ENCODE data around the gene KCNQ1. TPM values are rescaled to one million over a fixed set of nuclear protein-coding genes. Genes with fewer than 3 reads are reported as not detected.

Gene KCNQ1
- total and polyA plus RNA-seq, 2 of the 13 experiments (the other 11 are each of a cell fraction or from before 2014, with no cell fraction given), result 0.02 to 0.08 TPM

DNA sequence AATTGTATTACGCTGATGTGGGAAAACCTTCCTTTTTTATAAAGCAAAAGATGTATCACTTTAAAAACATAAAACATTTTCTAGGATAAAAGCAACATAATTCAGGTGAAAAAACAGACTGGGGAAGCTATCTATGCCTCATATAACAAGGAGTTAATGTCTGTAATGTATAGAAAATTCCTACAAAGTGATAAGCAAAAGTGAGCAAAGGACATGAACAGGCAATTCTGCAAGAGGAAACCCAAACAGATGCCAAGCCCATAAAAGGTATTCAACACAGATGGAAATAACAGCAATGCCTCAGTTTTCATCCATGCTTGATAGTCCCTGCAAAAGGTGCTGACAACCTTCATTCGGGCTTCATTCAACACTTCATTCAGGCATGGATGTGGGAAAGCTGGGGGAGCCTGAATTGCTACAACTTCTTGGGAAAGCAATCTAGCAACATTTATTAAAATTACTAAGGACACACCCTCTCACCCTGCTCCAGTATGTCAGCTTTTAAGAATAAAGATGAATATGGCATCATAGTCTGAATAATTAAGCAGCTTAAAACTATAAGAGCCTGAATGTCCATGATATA lies 215.6 kb downstream of the KCNQ1 start (continued):
- TF ChIP-seq ZNF101 (CRISPR knock-in tag; IDR thresholded peaks at IDR 0.05; ENCODE audit: borderline replicate concordance, low read depth), result no peak
- TF ChIP-seq POLR2AphosphoS2 (IDR thresholded peaks at IDR 0.05; ENCODE audit: low read depth, low read length), result 0 out of 2 replicates have a peak, but pooled peaks have one; percentile 52
- TF ChIP-seq, protein P1, sequence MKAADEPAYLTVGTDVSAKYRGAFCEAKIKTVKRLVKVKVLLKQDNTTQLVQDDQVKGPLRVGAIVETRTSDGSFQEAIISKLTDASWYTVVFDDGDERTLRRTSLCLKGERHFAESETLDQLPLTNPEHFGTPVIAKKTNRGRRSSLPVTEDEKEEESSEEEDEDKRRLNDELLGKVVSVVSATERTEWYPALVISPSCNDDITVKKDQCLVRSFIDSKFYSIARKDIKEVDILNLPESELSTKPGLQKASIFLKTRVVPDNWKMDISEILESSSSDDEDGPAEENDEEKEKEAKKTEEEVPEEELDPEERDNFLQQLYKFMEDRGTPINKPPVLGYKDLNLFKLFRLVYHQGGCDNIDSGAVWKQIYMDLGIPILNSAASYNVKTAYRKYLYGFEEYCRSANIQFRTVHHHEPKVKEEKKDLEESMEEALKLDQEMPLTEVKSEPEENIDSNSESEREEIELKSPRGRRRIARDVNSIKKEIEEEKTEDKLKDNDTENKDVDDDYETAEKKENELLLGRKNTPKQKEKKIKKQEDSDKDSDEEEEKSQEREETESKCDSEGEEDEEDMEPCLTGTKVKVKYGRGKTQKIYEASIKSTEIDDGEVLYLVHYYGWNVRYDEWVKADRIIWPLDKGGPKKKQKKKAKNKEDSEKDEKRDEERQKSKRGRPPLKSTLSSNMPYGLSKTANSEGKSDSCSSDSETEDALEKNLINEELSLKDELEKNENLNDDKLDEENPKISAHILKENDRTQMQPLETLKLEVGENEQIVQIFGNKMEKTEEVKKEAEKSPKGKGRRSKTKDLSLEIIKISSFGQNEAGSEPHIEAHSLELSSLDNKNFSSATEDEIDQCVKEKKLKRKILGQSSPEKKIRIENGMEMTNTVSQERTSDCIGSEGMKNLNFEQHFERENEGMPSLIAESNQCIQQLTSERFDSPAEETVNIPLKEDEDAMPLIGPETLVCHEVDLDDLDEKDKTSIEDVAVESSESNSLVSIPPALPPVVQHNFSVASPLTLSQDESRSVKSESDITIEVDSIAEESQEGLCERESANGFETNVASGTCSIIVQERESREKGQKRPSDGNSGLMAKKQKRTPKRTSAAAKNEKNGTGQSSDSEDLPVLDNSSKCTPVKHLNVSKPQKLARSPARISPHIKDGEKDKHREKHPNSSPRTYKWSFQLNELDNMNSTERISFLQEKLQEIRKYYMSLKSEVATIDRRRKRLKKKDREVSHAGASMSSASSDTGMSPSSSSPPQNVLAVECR (CRISPR knock-in tag; IDR thresholded peaks at IDR 0.05; ENCODE audit: borderline replicate concordance), result no peak
- TF ChIP-seq ZKSCAN5 (CRISPR knock-in tag; IDR thresholded peaks at IDR 0.05), result no peak
- TF ChIP-seq SMYD3 (CRISPR knock-in tag; IDR thresholded peaks at IDR 0.05), result no peak
- TF ChIP-seq YEATS4 (CRISPR knock-in tag; IDR thresholded peaks at IDR 0.05; ENCODE audit: borderline replicate concordance), result no peak
- TF ChIP-seq HOXA5 (CRISPR knock-in tag; IDR thresholded peaks at IDR 0.05), result no peak
- no peak for TF ChIP-seq ONECUT2 (CRISPR knock-in tag; IDR thresholded peaks at IDR 0.05)
- peak; percentile 99 for TF ChIP-seq RBM22 (optimal IDR thresholded peaks at IDR 0.05; ENCODE audit: low read length)
- no peak for TF ChIP-seq KLF16 (CRISPR knock-in tag; IDR thresholded peaks at IDR 0.05)
- TF ChIP-seq ARNT (IDR thresholded peaks at IDR 0.05), result no peak
- no peak for TF ChIP-seq ZBTB20 (CRISPR knock-in tag; IDR thresholded peaks at IDR 0.05; ENCODE audit: borderline replicate concordance, low read depth)
- TF ChIP-seq ZNF710 (CRISPR knock-in tag; IDR thresholded peaks at IDR 0.05; ENCODE audit: borderline replicate concordance), result no peak
- no peak for TF ChIP-seq GPN1 (CRISPR knock-in tag; IDR thresholded peaks at IDR 0.05; ENCODE audit: borderline replicate concordance)
- no peak for TF ChIP-seq ZNF383 (CRISPR knock-in tag; IDR thresholded peaks at IDR 0.05; ENCODE audit: borderline replicate concordance)
- TF ChIP-seq SRSF4 (IDR thresholded peaks at IDR 0.05; ENCODE audit: low read depth, low read length, poor library complexity, severe bottlenecking), result peak; percentile 6
- TF ChIP-seq, protein P2, sequence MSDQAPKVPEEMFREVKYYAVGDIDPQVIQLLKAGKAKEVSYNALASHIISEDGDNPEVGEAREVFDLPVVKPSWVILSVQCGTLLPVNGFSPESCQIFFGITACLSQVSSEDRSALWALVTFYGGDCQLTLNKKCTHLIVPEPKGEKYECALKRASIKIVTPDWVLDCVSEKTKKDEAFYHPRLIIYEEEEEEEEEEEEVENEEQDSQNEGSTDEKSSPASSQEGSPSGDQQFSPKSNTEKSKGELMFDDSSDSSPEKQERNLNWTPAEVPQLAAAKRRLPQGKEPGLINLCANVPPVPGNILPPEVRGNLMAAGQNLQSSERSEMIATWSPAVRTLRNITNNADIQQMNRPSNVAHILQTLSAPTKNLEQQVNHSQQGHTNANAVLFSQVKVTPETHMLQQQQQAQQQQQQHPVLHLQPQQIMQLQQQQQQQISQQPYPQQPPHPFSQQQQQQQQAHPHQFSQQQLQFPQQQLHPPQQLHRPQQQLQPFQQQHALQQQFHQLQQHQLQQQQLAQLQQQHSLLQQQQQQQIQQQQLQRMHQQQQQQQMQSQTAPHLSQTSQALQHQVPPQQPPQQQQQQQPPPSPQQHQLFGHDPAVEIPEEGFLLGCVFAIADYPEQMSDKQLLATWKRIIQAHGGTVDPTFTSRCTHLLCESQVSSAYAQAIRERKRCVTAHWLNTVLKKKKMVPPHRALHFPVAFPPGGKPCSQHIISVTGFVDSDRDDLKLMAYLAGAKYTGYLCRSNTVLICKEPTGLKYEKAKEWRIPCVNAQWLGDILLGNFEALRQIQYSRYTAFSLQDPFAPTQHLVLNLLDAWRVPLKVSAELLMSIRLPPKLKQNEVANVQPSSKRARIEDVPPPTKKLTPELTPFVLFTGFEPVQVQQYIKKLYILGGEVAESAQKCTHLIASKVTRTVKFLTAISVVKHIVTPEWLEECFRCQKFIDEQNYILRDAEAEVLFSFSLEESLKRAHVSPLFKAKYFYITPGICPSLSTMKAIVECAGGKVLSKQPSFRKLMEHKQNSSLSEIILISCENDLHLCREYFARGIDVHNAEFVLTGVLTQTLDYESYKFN (CRISPR knock-in tag; conservative IDR thresholded peaks at IDR 0.05), result no peak
- TF ChIP-seq ZNF530 (CRISPR knock-in tag; IDR thresholded peaks at IDR 0.05; ENCODE audit: low read depth), result no peak
- peak in 1 of 2 experiments; percentile 46; a peak in 1 of 4 replicates for TF ChIP-seq POLR2A (IDR thresholded peaks at IDR 0.05; ENCODE audit: insufficient read depth in 1 of 2, low read depth in 2 of 2, low read length in 2 of 2)
- no peak for TF ChIP-seq ZNF232 (CRISPR knock-in tag; IDR thresholded peaks at IDR 0.05; ENCODE audit: borderline replicate concordance)
- TF ChIP-seq MIXL1 (CRISPR knock-in tag; IDR thresholded peaks at IDR 0.05), result no peak

Measured in HepG2 (cell line).